PFSK-1 (cell line): ENCODE results near the gene SLC22A23.

Source experiments
- FOXP2 ChIP-seq: optimal IDR thresholded peaks from 2 replicates; pipeline ENCODE3; 2011; ENCODE audit warnings: borderline replicate concordance, control low read depth, inconsistent platforms; ENCODE audit not compliant: insufficient read depth; ENCODE audit errors: extremely low read length, extremely low read depth
- POLR2AphosphoS5 ChIP-seq: IDR thresholded peaks from 2 replicates; pipeline ENCODE4 v1.6.1; 2012; ENCODE audit warnings: low read depth, mild to moderate bottlenecking, control low read depth, low read length, moderate library complexity
- REST ChIP-seq, 2 experiments: IDR thresholded peaks; 2 replicates each; pipeline versions ENCODE4 v1.6.1 to v1.8.0; 2011 to 2012; ENCODE audit warnings: low read depth in 2 of 2, low read length in 2 of 2, control low read depth in 1 of 2, inconsistent platforms in 1 of 2, mild to moderate bottlenecking in 1 of 2, moderate library complexity in 1 of 2; ENCODE audit not compliant: insufficient read depth in 1 of 2
- SIN3A ChIP-seq: IDR thresholded peaks from 2 replicates; pipeline ENCODE4 v1.6.1; 2012; ENCODE audit warnings: mild to moderate bottlenecking, low read length, moderate library complexity, borderline replicate concordance; ENCODE audit not compliant: insufficient read depth
- TAF1 ChIP-seq: IDR thresholded peaks from 2 replicates; pipeline ENCODE4 v1.6.1; 2012; ENCODE audit warnings: low read length, control low read depth, borderline replicate concordance; ENCODE audit not compliant: insufficient read depth

Gene SLC22A23

GRCh38 chr6:3270258-3270657 is 186.6 kb downstream of the SLC22A23 start:
- no peak for TF ChIP-seq REST (IDR thresholded peaks at IDR 0.05; ENCODE audit: insufficient read depth in 1 of 2, low read depth in 2 of 2, low read length in 2 of 2)
- no peak for TF ChIP-seq SIN3A
- no peak for TF ChIP-seq FOXP2
- no peak for TF ChIP-seq POLR2AphosphoS5
- no peak for TF ChIP-seq TAF1

- TF ChIP-seq SIN3A (no peak), REST (IDR thresholded peaks at IDR 0.05; ENCODE audit: insufficient read depth in 1 of 2, low read depth in 2 of 2, low read length in 2 of 2) (no peak), POLR2AphosphoS5 (peak; percentile 38; the same call in 1 of the 2 replicates), FOXP2 (no peak), TAF1 (no peak)
Measured at GRCh38 chr6:3269281-3269975, 187.4 kb downstream of the SLC22A23 start.

- TF ChIP-seq FOXP2, result no peak
- TF ChIP-seq SIN3A, result no peak
- no peak for TF ChIP-seq POLR2AphosphoS5
- TF ChIP-seq REST (IDR thresholded peaks at IDR 0.05; ENCODE audit: insufficient read depth in 1 of 2, low read depth in 2 of 2, low read length in 2 of 2), result no peak
- no peak for TF ChIP-seq TAF1
Measured at GRCh38 chr6:3268680-3269079, 188.2 kb downstream of the SLC22A23 start.

- TF ChIP-seq POLR2AphosphoS5 (no peak), SIN3A (no peak), FOXP2 (no peak)
Measured at GRCh38 chr6:3267162-3267561, 189.7 kb downstream of the SLC22A23 start.

- no peak for TF ChIP-seq SIN3A
- TF ChIP-seq POLR2AphosphoS5, result no peak
- no peak for TF ChIP-seq REST (IDR thresholded peaks at IDR 0.05; ENCODE audit: insufficient read depth in 1 of 2, low read depth in 2 of 2, low read length in 2 of 2)
- TF ChIP-seq FOXP2, result no peak
- TF ChIP-seq TAF1, result no peak
Measured at GRCh38 chr6:3266170-3266569, 190.7 kb downstream of the SLC22A23 start.
